Measurements from ENCODE around the gene RAB11FIP2.

The RAB11FIP2 gene

DNA sequence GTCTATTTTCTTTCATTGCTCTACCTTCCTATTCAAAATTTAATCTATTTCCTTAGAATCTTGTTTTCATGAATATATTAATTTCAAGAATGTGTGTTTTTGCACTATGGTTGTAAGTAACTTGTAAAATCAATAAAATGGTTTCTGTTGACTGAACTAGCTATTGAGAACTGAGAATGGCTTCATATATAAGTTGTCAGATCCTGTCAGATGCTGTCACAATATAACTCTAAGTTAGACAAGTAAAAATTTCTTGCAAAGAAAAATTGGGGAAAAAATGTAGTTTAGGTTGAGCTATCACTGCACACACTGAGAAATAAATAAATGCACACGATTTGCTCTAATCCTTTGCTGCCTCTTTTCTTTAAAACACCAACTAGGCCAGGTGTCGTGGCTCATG, 89.8 kb downstream of the RAB11FIP2 start:
- ATAC-seq (ENCODE audit: insufficient read depth, low read depth) (no peak), DNase-seq (no peak)
- TF ChIP-seq, protein P1, sequence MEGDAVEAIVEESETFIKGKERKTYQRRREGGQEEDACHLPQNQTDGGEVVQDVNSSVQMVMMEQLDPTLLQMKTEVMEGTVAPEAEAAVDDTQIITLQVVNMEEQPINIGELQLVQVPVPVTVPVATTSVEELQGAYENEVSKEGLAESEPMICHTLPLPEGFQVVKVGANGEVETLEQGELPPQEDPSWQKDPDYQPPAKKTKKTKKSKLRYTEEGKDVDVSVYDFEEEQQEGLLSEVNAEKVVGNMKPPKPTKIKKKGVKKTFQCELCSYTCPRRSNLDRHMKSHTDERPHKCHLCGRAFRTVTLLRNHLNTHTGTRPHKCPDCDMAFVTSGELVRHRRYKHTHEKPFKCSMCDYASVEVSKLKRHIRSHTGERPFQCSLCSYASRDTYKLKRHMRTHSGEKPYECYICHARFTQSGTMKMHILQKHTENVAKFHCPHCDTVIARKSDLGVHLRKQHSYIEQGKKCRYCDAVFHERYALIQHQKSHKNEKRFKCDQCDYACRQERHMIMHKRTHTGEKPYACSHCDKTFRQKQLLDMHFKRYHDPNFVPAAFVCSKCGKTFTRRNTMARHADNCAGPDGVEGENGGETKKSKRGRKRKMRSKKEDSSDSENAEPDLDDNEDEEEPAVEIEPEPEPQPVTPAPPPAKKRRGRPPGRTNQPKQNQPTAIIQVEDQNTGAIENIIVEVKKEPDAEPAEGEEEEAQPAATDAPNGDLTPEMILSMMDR (IDR thresholded peaks at IDR 0.05; ENCODE audit: borderline replicate concordance, extremely low read depth, low read length, poor library complexity, severe bottlenecking) = no peak
- Histone ChIP-seq H3K27me3 (ENCODE audit: insufficient read depth, low read length, poor library complexity) (peaks cover 13% of the 10 kb centered on the region), H3K79me2 (ENCODE audit: insufficient read depth, low read length) (no peaks in the 10 kb centered on the region), H3K4me1 (ENCODE audit: insufficient read depth, low read length) (no peaks in the 10 kb centered on the region), H3K36me3 (ENCODE audit: insufficient read depth, low read length) (no peaks in the 10 kb centered on the region), H2AFZ (ENCODE audit: low read depth, low read length) (no peak overlapping the region), H4K20me1 (ENCODE audit: insufficient read depth, low read length) (no peaks in the 10 kb centered on the region), H3K27ac (ENCODE audit: low read length) (no peak overlapping the region), H3K9me3 (ENCODE audit: insufficient read depth, low read length, severe bottlenecking) (no peaks in the 10 kb centered on the region), H3K4me2 (ENCODE audit: insufficient read depth, low read length) (no peak overlapping the region), H3K4me3 (ENCODE audit: low read depth in 1 of 2, low read length in 2 of 2) (no peak overlapping the region), H3K9ac (ENCODE audit: low read depth, low read length) (no peak overlapping the region)

DNA sequence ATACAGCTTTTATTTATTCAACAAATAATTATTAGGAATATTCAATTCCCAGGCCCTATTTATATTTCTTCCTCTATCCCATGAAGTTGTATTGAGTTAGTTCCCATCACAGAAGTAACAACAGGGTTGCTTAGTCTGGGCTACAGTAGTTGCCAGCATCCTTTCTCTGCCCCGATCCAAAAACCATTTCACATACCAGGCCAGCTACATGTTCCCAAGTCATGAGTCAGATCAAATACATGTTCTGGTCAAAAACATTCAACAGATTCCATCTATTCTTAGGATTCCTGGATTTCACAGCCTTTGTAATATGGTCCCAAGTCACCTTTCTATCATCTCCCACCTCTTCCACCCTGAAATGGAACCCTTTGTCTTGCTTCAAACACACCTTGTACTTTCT, 91.6 kb downstream of the RAB11FIP2 start:
- no peak for DNase-seq
- no peak overlapping the region for H3K9ac ChIP-seq (ENCODE audit: low read depth, low read length)
- no peaks in the 10 kb centered on the region for H3K79me2 ChIP-seq (ENCODE audit: insufficient read depth, low read length)
- H3K36me3 ChIP-seq (ENCODE audit: insufficient read depth, low read length) = no peaks in the 10 kb centered on the region
- no peaks in the 10 kb centered on the region for H3K4me1 ChIP-seq (ENCODE audit: insufficient read depth, low read length)
- H3K4me3 ChIP-seq (ENCODE audit: low read depth in 1 of 2, low read length in 2 of 2) = no peak overlapping the region
- no peaks in the 10 kb centered on the region for H4K20me1 ChIP-seq (ENCODE audit: insufficient read depth, low read length)
- ATAC-seq (ENCODE audit: insufficient read depth, low read depth) = no peak
- no peak overlapping the region for H3K4me2 ChIP-seq (ENCODE audit: insufficient read depth, low read length)
- no peak overlapping the region for H3K27ac ChIP-seq (ENCODE audit: low read length)
- no peak overlapping the region for H2AFZ ChIP-seq (ENCODE audit: low read depth, low read length)
- H3K27me3 ChIP-seq (ENCODE audit: insufficient read depth, low read length, poor library complexity) = peaks cover 17% of the 10 kb centered on the region
- TF ChIP-seq, protein P1 (IDR thresholded peaks at IDR 0.05; ENCODE audit: borderline replicate concordance, extremely low read depth, low read length, poor library complexity, severe bottlenecking) = no peak
- no peak for TF ChIP-seq EZH2 (IDR thresholded peaks at IDR 0.05; ENCODE audit: borderline replicate concordance, low read depth, low read length, severe bottlenecking)
- no peaks in the 10 kb centered on the region for H3K9me3 ChIP-seq (ENCODE audit: insufficient read depth, low read length, severe bottlenecking)

Data from DND-41 (cell line).